GM21576 (cell line): ENCODE measurements around the gene OR8B12.
"Not testable (repeated sequence)": the region's sequence is repeated elsewhere in the genome, so short reads cannot be mapped to it uniquely, and the experiment has no call there.

Experiments used
- ATAC-seq: cut with Tn5 transposase; IDR thresholded peaks from one replicate; pipeline ENCODE4 v1.9.1; 2021; ENCODE audit warnings: mild to moderate bottlenecking, moderate library complexity; ENCODE audit not compliant: unreplicated experiment

The OR8B12 gene

DNA sequence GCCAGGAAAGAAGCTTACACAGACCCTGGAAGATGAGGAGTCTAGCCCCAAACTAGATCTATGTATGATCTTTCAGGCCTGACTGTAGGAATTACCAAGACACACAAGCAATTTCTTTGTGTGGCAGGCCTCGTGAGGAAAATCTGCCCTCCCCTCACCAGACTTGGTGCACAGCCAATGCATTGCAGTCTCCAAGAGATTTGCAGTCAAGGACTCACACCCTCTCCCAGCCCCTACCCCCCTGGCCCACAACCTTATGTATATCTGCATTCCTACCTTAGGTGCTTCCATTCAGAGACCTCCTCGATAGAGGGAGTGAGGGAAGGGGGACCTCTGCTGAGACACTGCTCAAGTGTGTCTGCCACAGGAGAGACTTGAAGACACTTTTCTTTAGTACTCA, 9.8 kb downstream of the OR8B12 start:
- ATAC-seq, result no peak

DNA sequence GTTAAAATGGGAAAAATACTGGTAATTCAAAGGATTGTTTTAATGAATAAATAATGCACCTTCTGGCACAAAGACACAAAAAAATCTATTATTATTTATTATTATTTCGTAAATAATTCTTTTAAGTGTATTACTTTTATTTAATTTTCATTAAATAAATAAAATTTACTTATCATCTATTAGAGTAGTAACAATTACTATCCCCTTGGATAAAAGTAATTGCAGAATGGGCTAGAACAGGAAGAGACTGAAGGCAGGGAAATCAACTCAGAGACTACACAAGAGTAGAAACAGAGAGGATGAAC, 23.0 kb downstream of the OR8B12 start:
- no peak for ATAC-seq

DNA sequence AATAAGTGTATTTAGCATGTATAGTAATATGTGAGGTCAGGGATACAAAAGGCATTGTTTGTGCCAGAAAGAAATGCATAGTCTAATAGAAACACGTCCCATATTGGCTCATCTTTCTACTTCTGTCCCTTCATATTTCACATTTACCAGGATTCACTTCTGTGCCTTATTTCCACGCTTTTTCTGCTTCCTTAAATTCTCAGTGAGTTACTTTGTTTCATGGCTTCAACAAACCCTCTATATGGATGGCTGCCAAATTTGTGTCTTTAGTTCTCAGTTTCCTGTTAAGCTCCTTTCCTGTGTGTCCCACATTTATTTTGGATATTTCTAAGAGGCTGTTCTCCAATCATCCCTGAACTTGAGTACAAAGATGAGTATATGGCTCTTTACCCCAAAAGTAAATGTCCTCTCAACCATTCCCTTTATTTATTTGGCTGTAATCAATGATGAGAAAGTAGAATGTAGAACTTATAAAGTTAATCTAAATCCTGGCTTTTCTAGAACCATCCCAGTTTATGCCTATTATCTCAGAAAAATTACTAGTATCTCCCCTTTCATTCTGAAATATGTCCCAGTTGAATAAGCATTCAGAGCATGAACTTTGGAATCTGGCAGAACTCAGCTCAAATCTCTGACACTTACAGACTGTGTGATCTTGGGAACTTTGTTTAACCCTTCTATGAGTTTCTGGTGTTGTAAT, 23.5 kb downstream of the OR8B12 start:
- no peak for ATAC-seq

- no peak for ATAC-seq
Measured at GRCh38 chr11:124518989-124519451, 24.4 kb downstream of the OR8B12 start.

DNA sequence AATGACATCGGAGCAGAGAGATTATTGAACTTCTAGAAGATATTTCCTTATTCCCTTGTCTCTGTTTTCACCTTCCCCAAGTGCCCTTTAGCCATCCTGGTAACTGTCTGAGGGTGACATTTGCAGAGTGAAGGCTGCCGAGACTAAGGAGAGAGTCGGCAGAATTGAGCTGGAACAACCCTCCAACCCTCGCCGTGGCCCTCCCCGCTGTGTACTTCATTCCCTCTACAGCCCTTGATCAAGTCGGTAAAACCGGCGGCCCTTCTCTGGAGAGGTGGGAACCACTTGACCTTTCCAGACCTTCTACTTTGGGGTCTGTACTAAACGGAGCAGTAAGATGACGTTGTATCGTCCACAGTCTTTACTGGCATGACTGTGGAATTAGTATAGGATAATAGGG, 26.1 kb downstream of the OR8B12 start:
- ATAC-seq, result no peak

- not testable (repeated sequence) for ATAC-seq
Measured at GRCh38 chr11:124514675-124515074, 28.8 kb downstream of the OR8B12 start.

GRCh38 chr11:124514131-124514530, 29.3 kb downstream of the OR8B12 start:
- ATAC-seq, result no peak

DNA sequence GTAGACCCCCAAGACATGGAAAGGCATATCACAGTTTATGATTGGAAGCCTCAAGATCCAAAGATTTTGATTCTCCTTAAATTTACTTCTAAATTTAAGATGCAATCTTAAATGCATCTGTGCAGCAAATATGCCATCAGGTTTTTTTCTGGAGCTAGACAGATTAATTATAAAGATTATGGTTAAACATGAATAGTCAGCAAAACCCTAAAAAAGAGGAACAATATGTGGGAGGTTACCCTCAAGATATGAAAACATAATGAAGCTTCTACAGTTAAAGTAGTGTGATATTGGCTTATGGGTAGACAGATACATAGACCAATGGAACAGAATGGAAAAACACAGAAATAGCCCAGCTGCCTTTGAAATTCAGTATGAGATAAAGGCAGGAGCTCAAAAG, 31.7 kb downstream of the OR8B12 start:
- no peak for ATAC-seq

- ATAC-seq, result no peak
Measured at GRCh38 chr11:124510279-124510678, 33.2 kb downstream of the OR8B12 start.

DNA sequence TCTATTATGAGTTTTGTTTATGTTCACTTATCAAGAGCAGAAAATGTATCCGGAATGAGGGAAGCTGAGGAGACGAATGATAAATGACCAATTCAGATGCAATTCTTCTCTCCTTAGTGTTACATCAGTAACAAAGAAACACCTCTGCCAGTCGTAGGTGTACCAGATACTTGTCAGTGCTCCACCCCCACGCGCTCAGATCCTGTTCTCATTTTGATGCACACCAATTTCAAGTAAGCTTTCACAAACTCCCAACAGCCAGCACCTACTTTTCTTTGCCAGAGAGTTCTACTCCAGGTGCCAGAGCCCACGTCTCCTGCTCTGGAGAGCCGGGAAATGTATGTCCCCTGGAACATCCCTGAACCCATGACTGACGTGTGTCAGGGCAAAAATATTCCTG, 43.7 kb downstream of the OR8B12 start:
- ATAC-seq, result no peak

GRCh38 chr11:124493016-124493655, 50.3 kb downstream of the OR8B12 start:
- no peak for ATAC-seq
